Tibial nerve (tissue), 4 donors: ENCODE measurements around the gene PHACTR1. TPM values are rescaled to one million over a fixed set of nuclear protein-coding genes. Genes with fewer than 3 reads are reported as not detected.

Source experiments
- DNase-seq, 2 donors: peaks; one replicate each; pipeline ENCODE4 v3.0.0-alpha.2; 2019; ENCODE audit warnings: low spot score in 2 of 2
- H3K27ac ChIP-seq, 4 donors: fragments of 200-600 bp; sonication (generic) in 3 of 4; one replicate each; pipeline ENCODE4 v1.5.1; 2017 to 2019; ENCODE audit warnings: mild to moderate bottlenecking in 1 of 4
- H3K27me3 ChIP-seq, 2 donors: fragments of 200-600 bp; sonication (generic) in 1 of 2; one replicate each; pipeline versions ENCODE4 v1.5.1 to v1.6.0; 2017 to 2019
- H3K36me3 ChIP-seq, 3 donors: fragments of 200-600 bp; sonication (generic); one replicate each; pipeline ENCODE4 v1.5.1; 2018 to 2019
- H3K4me1 ChIP-seq, 4 donors: fragments of 200-600 bp; sonication (generic) in 3 of 4; one replicate each; pipeline ENCODE4 v1.5.1; 2017 to 2019
- H3K4me3 ChIP-seq, 4 donors: fragments of 200-600 bp; sonication (generic) in 3 of 4; one replicate each; pipeline ENCODE4 v1.5.1; 2017 to 2019; ENCODE audit warnings: mild to moderate bottlenecking in 1 of 4, moderate library complexity in 1 of 4
- H3K9me3 ChIP-seq, 4 donors: fragments of 200-600 bp; sonication (generic) in 3 of 4; one replicate each; pipeline ENCODE4 v1.5.1; 2017 to 2019
- EP300 ChIP-seq, 2 donors: sonication (generic); formaldehyde crosslinking; IDR thresholded peaks; one replicate each; pipeline ENCODE4 v1.6.1; 2017; ENCODE audit warnings: antibody characterized with exemption in 2 of 2, mild to moderate bottlenecking in 1 of 2
- POLR2A ChIP-seq, 2 donors: fragments of 450-650 bp; IDR thresholded peaks; one replicate each; pipeline ENCODE4 v1.6.1; 2017; ENCODE audit warnings: antibody characterized with exemption in 2 of 2, mild to moderate bottlenecking in 2 of 2, moderate library complexity in 2 of 2
- WGBS, 2 donors: methylation state at CpG; one replicate each; pipeline ENCODE4 v1.1.5; 2018; 5-methylcytosine and 5-hydroxymethylcytosine counted together
- total RNA-seq, 4 donors: library from RNA; depleted of rRNA; stranded (reverse); fragments of >200 nt; gene quantifications; one replicate each; pipeline ENCODE4 v1.1.0, GENCODE V29; 2016
- TF ChIP-seq, protein P1 (sequence below), 5 experiments: fragments of 200-600 bp in 3 of 5; fragments of 450-650 bp in 2 of 5; sonication (generic) in 3 of 5; IDR thresholded peaks; one replicate each; pipeline ENCODE4 v1.5.1; 2016 to 2019; ENCODE audit warnings: antibody characterized with exemption in 5 of 5, mild to moderate bottlenecking in 3 of 5, moderate library complexity in 2 of 5

The PHACTR1 gene
- total RNA-seq, 4 donors from 2014 or later, result 1.5 to 2.7 (median 1.6) TPM

DNA sequence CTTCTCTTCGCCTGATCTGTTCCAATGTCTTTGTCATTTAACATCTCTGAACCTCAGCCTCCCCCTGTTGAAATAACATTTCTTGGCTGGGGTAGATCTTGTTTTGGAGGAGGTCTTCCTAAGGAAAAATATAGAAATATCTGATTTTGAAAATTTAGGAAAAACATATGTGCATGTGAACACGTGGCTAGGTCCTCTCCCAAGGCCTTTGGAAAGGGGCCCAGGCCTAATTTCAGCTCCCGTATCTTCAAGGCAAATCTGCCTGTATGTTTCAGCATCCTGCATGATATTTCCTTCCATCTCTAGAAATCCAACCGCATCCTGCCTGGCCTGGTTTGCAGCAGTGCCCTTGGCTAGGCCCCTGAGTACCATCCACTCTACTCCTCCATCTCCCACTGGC is 261.2 kb downstream of the PHACTR1 start:
- no peak for TF ChIP-seq EP300 (IDR thresholded peaks at IDR 0.05)
- TF ChIP-seq POLR2A (IDR thresholded peaks at IDR 0.05), result no peak
- TF ChIP-seq, protein P1, sequence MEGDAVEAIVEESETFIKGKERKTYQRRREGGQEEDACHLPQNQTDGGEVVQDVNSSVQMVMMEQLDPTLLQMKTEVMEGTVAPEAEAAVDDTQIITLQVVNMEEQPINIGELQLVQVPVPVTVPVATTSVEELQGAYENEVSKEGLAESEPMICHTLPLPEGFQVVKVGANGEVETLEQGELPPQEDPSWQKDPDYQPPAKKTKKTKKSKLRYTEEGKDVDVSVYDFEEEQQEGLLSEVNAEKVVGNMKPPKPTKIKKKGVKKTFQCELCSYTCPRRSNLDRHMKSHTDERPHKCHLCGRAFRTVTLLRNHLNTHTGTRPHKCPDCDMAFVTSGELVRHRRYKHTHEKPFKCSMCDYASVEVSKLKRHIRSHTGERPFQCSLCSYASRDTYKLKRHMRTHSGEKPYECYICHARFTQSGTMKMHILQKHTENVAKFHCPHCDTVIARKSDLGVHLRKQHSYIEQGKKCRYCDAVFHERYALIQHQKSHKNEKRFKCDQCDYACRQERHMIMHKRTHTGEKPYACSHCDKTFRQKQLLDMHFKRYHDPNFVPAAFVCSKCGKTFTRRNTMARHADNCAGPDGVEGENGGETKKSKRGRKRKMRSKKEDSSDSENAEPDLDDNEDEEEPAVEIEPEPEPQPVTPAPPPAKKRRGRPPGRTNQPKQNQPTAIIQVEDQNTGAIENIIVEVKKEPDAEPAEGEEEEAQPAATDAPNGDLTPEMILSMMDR (IDR thresholded peaks at IDR 0.05), result no peak
- WGBS, 2 donors, result 75 to 81% methylated on average over 4 of the region's 4 CpGs
- H3K9me3 ChIP-seq, result peaks cover 0 to 4% (median 0%) of the 10 kb centered on the region in 4 donors

DNA sequence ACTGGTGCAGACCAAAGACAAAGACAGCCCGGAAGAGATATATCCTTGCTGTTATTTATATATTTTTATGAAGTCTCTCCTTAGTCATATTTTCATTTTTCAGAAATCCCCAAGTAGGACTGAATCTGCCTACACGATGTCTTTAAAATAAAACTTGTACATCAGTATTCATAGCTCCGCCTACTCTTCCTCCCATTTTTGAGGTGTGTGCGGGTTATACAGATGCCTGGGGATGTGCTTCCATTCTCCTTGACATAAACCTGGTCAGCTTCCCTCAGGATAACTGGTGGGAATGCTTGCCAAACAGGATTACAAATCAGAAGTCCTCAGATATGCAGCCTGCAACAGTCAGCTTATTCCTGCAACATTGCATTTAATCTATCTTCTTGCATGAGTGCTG is 264.2 kb downstream of the PHACTR1 start:
- peaks cover 0 to 4% (median 0%) of the 10 kb centered on the region in 4 donors for H3K9me3 ChIP-seq
- no peak for TF ChIP-seq EP300 (IDR thresholded peaks at IDR 0.05)
- TF ChIP-seq, protein P1 (IDR thresholded peaks at IDR 0.05), result no peak
- no peak for TF ChIP-seq POLR2A (IDR thresholded peaks at IDR 0.05)
- 92% methylated on average over 4 of the region's 4 CpGs for WGBS, 2 donors
- no peak overlapping the region for H3K27ac ChIP-seq
- no peaks in the 10 kb centered on the region for H3K27me3 ChIP-seq
- DNase-seq, result no peak
- no peaks in the 10 kb centered on the region for H3K36me3 ChIP-seq
- no peaks in the 10 kb centered on the region for H3K4me1 ChIP-seq
- no peak overlapping the region for H3K4me3 ChIP-seq

More for the DNA sequence above, 261.2 kb downstream of the PHACTR1 start:
- DNase-seq, result no peak
- Histone ChIP-seq H3K4me3 (no peak overlapping the region), H3K27ac (no peak overlapping the region), H3K27me3 (no peaks in the 10 kb centered on the region), H3K36me3 (no peaks in the 10 kb centered on the region), H3K4me1 (no peaks in the 10 kb centered on the region)

DNA sequence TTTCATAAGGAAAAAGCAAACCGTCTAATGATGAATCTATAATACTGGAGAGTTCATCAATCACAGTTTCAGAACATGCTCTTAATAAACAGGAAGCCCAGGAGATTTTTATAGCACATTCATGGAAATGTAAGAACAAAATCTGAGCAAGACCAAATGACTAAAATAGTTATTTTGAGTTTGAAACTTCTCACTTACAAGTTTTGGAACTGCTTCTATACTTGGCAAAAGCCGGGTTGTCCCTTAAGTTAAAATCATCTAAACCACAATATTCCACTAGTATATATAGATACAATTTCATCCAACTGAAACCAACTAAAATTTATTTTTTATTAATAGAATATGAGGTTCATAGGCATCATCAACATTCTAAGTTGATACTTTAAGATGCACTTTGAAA is 268.2 kb downstream of the PHACTR1 start:
- no peak for DNase-seq
- Histone ChIP-seq H3K4me3 (no peak overlapping the region), H3K27me3 (no peaks in the 10 kb centered on the region), H3K4me1 (no peaks in the 10 kb centered on the region), H3K9me3 (peaks cover 0 to 4% (median 0%) of the 10 kb centered on the region in 4 donors), H3K36me3 (no peaks in the 10 kb centered on the region), H3K27ac (no peak overlapping the region)
- WGBS, 2 donors, result 75 to 77% methylated on average over 2 of the region's 2 CpGs
- TF ChIP-seq POLR2A (IDR thresholded peaks at IDR 0.05), result no peak
- TF ChIP-seq, protein P1 (IDR thresholded peaks at IDR 0.05), result no peak

DNA sequence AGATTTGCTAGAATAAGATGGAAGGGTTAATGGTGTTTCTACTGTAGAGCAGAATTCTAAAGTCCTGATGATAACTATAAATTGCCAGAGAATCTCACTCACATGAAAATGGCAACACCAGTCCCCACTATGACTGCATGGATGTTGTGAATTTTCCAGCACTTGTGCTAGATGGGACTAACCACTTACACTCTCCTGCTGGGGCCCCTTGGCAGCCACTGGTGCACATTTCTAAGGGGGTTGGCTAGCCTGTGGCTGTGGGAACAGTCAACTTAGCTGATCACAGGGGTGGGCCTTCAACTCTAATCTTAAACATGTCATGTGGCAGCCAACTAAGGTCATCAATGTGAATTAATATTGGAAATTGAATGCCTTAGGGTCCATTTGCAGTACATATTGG is 271.2 kb downstream of the PHACTR1 start:
- DNase-seq, result no peak
- Histone ChIP-seq H3K36me3 (no peaks in the 10 kb centered on the region), H3K4me1 (no peaks in the 10 kb centered on the region), H3K27ac (no peak overlapping the region), H3K27me3 (no peaks in the 10 kb centered on the region), H3K4me3 (no peak overlapping the region), H3K9me3 (no peaks in the 10 kb centered on the region)
- TF ChIP-seq EP300 (IDR thresholded peaks at IDR 0.05), result no peak

DNA sequence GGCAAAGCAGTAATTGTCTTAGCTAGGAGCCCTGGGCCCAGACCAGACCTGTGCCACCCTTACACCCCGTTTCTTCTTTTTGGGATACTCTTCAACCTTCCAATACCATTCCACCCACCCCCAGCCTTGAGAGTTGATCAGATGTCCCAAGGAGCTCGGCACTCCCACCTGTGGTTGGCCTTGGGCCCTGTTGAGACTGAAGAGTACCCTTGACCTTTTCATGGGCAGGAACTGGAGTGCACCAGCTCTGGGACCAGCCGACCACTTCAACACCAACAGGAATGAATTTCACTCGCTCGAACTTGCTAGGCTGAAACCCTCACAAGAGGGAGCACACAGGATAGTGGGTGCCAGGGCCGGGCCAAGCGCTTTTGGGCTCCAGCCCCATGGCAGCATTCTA is 273.6 kb downstream of the PHACTR1 start:
- WGBS, 2 donors, result 94 to 96% methylated on average over 7 of the region's 7 CpGs
- no peak for TF ChIP-seq POLR2A (IDR thresholded peaks at IDR 0.05)
- TF ChIP-seq, protein P1 (IDR thresholded peaks at IDR 0.05), result no peak
- no peak for TF ChIP-seq EP300 (IDR thresholded peaks at IDR 0.05)
- DNase-seq, result no peak
- Histone ChIP-seq H3K9me3 (peaks cover 0 to 7% (median 0%) of the 10 kb centered on the region in 4 donors), H3K36me3 (no peaks in the 10 kb centered on the region), H3K27ac (no peak overlapping the region), H3K4me3 (no peak overlapping the region), H3K27me3 (no peaks in the 10 kb centered on the region), H3K4me1 (no peaks in the 10 kb centered on the region)

DNA sequence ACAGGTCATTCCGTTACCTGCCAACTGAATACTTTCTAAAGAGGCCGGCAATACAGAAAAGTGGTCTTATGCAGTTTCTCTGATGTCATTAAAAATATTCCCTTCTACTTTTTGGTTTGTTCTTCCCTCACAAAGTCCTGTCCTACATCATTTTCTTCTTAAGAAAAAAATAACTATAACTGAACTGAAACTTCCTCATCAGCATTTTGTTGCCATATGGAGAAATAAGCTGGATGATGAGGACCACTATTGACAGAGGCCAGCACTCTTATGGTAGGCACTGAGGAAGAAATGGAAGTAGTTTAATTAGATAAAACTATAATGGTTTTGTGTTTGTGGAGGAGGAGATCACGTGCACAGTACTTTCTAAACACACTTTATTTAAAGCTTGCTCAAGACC is 274.9 kb downstream of the PHACTR1 start:
- 84 to 89% methylated on average over 3 of the region's 3 CpGs for WGBS, 2 donors
- no peak for TF ChIP-seq EP300 (IDR thresholded peaks at IDR 0.05)
- TF ChIP-seq, protein P1 (IDR thresholded peaks at IDR 0.05), result no peak
- TF ChIP-seq POLR2A (IDR thresholded peaks at IDR 0.05), result no peak
- DNase-seq, result no peak

More for the DNA sequence above, 274.9 kb downstream of the PHACTR1 start:
- no peak overlapping the region for H3K27ac ChIP-seq
- H3K36me3 ChIP-seq, result no peaks in the 10 kb centered on the region
- no peaks in the 10 kb centered on the region for H3K27me3 ChIP-seq
- H3K9me3 ChIP-seq, result peaks cover 0 to 7% (median 0%) of the 10 kb centered on the region in 4 donors
- no peaks in the 10 kb centered on the region for H3K4me1 ChIP-seq
- H3K4me3 ChIP-seq, result no peak overlapping the region
